AG09319 (cell line): ENCODE results near the gene BPIFB1.

Experiments used
- DNase-seq: peaks from one replicate; pipeline ENCODE4 v3.0.0-alpha.2; 2010; ENCODE audit warnings: low read depth; ENCODE audit errors: extremely low read depth
- CTCF ChIP-seq: IDR thresholded peaks from 2 replicates; pipeline ENCODE4 v1.5.1; 2011; ENCODE audit warnings: low read depth, mild to moderate bottlenecking, inconsistent platforms, low read length, moderate library complexity

The BPIFB1 gene

DNA sequence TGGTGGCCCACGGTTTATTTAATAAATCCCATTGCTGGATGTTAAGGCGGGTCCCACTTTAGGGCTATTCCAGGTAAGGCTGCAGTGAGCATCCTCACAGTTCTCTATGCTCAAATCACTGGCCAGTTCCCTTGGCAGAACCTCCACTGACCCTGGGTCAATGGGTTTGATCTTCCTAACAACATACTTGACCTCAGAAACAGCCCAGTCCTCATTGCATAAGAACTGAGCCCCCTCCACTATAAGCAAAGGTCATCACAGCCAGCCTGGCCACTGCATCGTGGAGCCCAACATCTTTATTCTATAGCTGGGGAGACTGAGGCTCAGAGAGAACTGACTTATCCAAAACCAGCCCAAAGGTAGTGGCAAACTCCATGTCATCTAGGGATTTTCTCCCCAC lies 4.3 kb upstream of the BPIFB1 start:
- no peak for DNase-seq
- no peak for TF ChIP-seq CTCF

- no peak for TF ChIP-seq CTCF
- no peak for DNase-seq
Measured at GRCh38 chr20:33279261-33279910, 3.6 kb upstream of the BPIFB1 start.

GRCh38 chr20:33280000-33280680 lies 2.9 kb upstream of the BPIFB1 start:
- no peak for TF ChIP-seq CTCF

GRCh38 chr20:33280775-33281174 lies 2.2 kb upstream of the BPIFB1 start:
- no peak for TF ChIP-seq CTCF

More at GRCh38 chr20:33280000-33280680, 2.9 kb upstream of the BPIFB1 start:
- no peak for DNase-seq

DNA sequence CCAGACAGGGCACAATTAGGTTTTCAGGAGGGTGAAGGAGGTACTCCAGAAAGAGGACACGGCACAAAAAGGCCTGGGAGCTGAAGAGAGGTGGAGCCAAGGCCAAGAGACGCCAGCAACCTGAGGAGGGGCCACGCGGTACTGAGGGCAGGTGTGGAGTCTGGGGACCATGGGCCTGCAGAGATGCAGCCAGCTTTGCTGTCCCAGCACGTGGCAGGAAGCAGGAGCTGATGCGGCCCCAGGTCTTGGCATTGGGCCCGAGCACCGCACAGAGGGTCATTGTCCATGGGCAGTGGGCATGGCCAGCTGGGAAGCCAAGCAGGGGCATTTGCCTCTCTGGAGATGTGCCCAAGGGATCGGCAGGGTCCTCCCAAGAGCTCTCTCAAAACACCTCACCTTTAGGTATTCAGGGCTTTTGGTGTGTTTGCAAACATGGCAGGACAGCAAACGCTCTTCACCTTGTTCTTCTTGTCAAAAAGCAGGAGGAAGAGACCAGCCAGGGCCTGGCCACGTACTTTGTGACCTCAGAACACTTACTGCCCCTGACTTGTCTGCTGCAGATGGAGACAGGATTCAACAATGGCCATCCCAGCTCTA lies 1.4 kb upstream of the BPIFB1 start:
- TF ChIP-seq CTCF: no peak
- DNase-seq: no peak

More at GRCh38 chr20:33280775-33281174, 2.2 kb upstream of the BPIFB1 start:
- DNase-seq: no peak

DNA sequence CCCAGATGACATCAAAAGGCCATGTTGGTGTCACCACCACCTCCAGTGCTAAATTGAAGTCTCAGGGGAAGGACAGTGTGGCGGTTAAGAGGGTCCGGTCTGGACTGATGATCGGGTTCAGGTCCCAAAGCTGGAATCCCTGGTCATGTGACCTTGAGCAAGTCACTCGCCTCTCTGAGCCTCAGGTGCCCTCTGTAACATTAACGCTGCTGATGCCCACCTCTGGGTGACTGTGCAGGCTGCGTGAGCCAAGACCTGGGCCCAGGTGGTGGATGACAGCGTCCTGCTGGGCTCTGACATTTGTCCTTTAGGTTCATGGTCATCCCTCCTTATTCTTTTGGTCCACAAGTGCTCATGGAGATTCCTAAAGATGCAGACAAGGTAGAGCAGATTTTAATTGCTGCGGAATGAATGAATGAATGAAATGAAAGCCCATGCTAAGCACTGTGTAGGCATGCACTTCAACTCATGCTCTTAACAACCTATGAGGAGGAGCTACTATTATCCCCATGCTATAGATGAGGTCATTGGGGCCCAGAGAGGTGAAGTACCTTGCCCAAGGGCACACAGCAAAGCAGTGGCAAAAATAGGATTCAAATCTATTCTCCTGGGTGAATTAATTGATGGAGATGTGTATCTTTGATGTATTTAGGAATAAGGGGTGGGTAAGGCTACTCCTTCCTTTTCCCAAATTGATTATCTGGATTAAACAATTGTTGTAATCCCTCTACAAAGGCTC lies 649 bp upstream of the BPIFB1 start:
- no peak for TF ChIP-seq CTCF
- no peak for DNase-seq
